GM12878 (cell line): ENCODE results near the gene ASF1B. TPM values are rescaled to one million over a fixed set of nuclear protein-coding genes. Genes with fewer than 3 reads are reported as not detected.

Source experiments
- BCL3 ChIP-seq: IDR thresholded peaks from 2 replicates; pipeline ENCODE4 v1.6.1; 2011; ENCODE audit warnings: borderline replicate concordance, low read depth, mild to moderate bottlenecking, moderate library complexity, low read length; ENCODE audit not compliant: insufficient read depth, poor library complexity, severe bottlenecking
- CHD4 ChIP-seq: fragments of 200-600 bp; sonication (generic); IDR thresholded peaks from 2 replicates; pipeline ENCODE4 v1.6.1; 2016; ENCODE audit warnings: mild to moderate bottlenecking
- E4F1 ChIP-seq: fragments of 450-650 bp; IDR thresholded peaks from 2 replicates; pipeline ENCODE4 v1.6.1; 2018; ENCODE audit warnings: borderline replicate concordance, mild to moderate bottlenecking; ENCODE audit not compliant: partially characterized antibody
- FOXK2 ChIP-seq: fragments of 450-650 bp; IDR thresholded peaks from 2 replicates; pipeline ENCODE4 v1.6.1; 2017; ENCODE audit warnings: mild to moderate bottlenecking, moderate library complexity
- GABPA ChIP-seq: IDR thresholded peaks from 2 replicates; pipeline ENCODE4 v1.6.1; 2014; ENCODE audit warnings: antibody characterized with exemption, low read depth, mild to moderate bottlenecking, inconsistent platforms
- HDAC2 ChIP-seq: fragments of 200-600 bp; sonication (generic); IDR thresholded peaks from 2 replicates; pipeline ENCODE4 v1.6.1; 2017
- KDM1A ChIP-seq: fragments of 200-600 bp; sonication (generic); IDR thresholded peaks from 2 replicates; pipeline ENCODE4 v1.6.1; 2016; ENCODE audit warnings: borderline replicate concordance
- NRF1 ChIP-seq: conservative IDR thresholded peaks from 2 replicates; pipeline ENCODE4 v1.6.1; 2011; ENCODE audit warnings: mild to moderate bottlenecking, low read depth, low read length, improper control_type of control experiment
- POLR2AphosphoS2 ChIP-seq: IDR thresholded peaks from 2 replicates; pipeline ENCODE4 v1.6.1; 2011; ENCODE audit warnings: low read depth, mild to moderate bottlenecking, low read length, improper control_type of control experiment, moderate library complexity
- POLR2AphosphoS5 ChIP-seq: IDR thresholded peaks from 2 replicates; pipeline ENCODE4 v1.6.1; 2011; ENCODE audit warnings: mild to moderate bottlenecking, low read length, inconsistent platforms
- RCOR1 ChIP-seq: conservative IDR thresholded peaks from 2 replicates; pipeline ENCODE4 v1.6.1; 2012; ENCODE audit warnings: low read depth, low read length, improper control_type of control experiment
- SIX5 ChIP-seq: IDR thresholded peaks from 2 replicates; pipeline ENCODE4 v1.6.1; 2011; ENCODE audit warnings: mild to moderate bottlenecking, low read depth, low read length, moderate library complexity; ENCODE audit not compliant: severe bottlenecking
- SMARCA5 ChIP-seq: fragments of 450-650 bp; IDR thresholded peaks from 2 replicates; pipeline ENCODE4 v1.6.1; 2017; ENCODE audit warnings: mild to moderate bottlenecking
- SREBF1 ChIP-seq: IDR thresholded peaks from 2 replicates; pipeline ENCODE4 v1.6.1; 2012; ENCODE audit warnings: mild to moderate bottlenecking, low read length
- SREBF2 ChIP-seq: IDR thresholded peaks from 2 replicates; pipeline ENCODE4 v1.6.1; 2012; ENCODE audit warnings: mild to moderate bottlenecking, low read length
- STAT1 ChIP-seq: fragments of 450-650 bp; conservative IDR thresholded peaks from 2 replicates; pipeline ENCODE4 v1.6.1; 2014; ENCODE audit warnings: antibody characterized with exemption, mild to moderate bottlenecking
- WRNIP1 ChIP-seq: IDR thresholded peaks from 2 replicates; pipeline ENCODE4 v1.6.1; 2011; ENCODE audit warnings: low read depth, low read length, improper control_type of control experiment, borderline replicate concordance
- ZBTB33 ChIP-seq: fragments of 450-650 bp; IDR thresholded peaks from 2 replicates; pipeline ENCODE4 v1.6.1; 2017; ENCODE audit warnings: mild to moderate bottlenecking
- ZSCAN29 ChIP-seq: fragments of 450-650 bp; IDR thresholded peaks from 2 replicates; pipeline ENCODE4 v1.6.1; 2017; ENCODE audit warnings: mild to moderate bottlenecking, moderate library complexity
- polyA plus RNA-seq, 11 experiments: library from polyadenylated mRNA; depleted of rRNA in 4 of 11; unstranded in 6 of 11; stranded (reverse) in 5 of 11; fragments of >200 nt; fragmentation: Nextera tagmentation in 4 of 11; fragmentation: Illumina TruSeq in 1 of 11; extraction: Ambion mirVana in 4 of 11; extraction: Trizol in 1 of 11; gene quantifications; 1 replicate in 1 of 11; 2 replicates in 10 of 11; pipeline versions ENCODE4 v1.2.1 to v1.2.3, GENCODE V29; 2011 to 2016; ENCODE audit warnings: inconsistent platforms in 2 of 11, missing spikeins in 2 of 11, low read depth in 1 of 11
- total RNA-seq, 4 experiments: library from RNA; depleted of rRNA in 3 of 4; stranded (reverse); fragments of >200 nt in 3 of 4; fragmentation: Illumina TruSeq in 1 of 4; extraction: Trizol in 1 of 4; gene quantifications; 2 replicates each; pipeline versions ENCODE4 v1.2.1 to v1.2.3, GENCODE V29; 2013 to 2021
- TF ChIP-seq, protein P1 (sequence below): fragments of 150-350 bp; IDR thresholded peaks from 2 replicates; pipeline ENCODE4 v1.6.1; 2014; ENCODE audit warnings: mild to moderate bottlenecking, low read depth, low read length
- TF ChIP-seq, protein P2 (sequence below): fragments of 450-650 bp; IDR thresholded peaks from 2 replicates; pipeline ENCODE4 v1.6.1; 2016; ENCODE audit warnings: mild to moderate bottlenecking

The ASF1B gene
- total and polyA plus RNA-seq, 10 of the 15 experiments (the other 5 are each of a cell fraction or from before 2014, with no cell fraction given): 10.4 to 217 (median 90.2) TPM

GRCh38 chr19:14118165-14119051 is 18.0 kb downstream of the ASF1B start (continued):
- no peak for TF ChIP-seq NRF1
- TF ChIP-seq KDM1A: no peak
- TF ChIP-seq, protein P1, sequence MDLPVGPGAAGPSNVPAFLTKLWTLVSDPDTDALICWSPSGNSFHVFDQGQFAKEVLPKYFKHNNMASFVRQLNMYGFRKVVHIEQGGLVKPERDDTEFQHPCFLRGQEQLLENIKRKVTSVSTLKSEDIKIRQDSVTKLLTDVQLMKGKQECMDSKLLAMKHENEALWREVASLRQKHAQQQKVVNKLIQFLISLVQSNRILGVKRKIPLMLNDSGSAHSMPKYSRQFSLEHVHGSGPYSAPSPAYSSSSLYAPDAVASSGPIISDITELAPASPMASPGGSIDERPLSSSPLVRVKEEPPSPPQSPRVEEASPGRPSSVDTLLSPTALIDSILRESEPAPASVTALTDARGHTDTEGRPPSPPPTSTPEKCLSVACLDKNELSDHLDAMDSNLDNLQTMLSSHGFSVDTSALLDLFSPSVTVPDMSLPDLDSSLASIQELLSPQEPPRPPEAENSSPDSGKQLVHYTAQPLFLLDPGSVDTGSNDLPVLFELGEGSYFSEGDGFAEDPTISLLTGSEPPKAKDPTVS: no peak
- TF ChIP-seq STAT1: no peak
- no peak for TF ChIP-seq SREBF1
- 0 out of 2 replicates have a peak, but pooled peaks have one; percentile 81 for TF ChIP-seq SMARCA5
- no peak for TF ChIP-seq CHD4
- TF ChIP-seq POLR2AphosphoS2: no peak
- TF ChIP-seq FOXK2: no peak
- TF ChIP-seq HDAC2: no peak
- TF ChIP-seq E4F1: no peak
- TF ChIP-seq POLR2AphosphoS5: no peak
- TF ChIP-seq RCOR1: no peak
- TF ChIP-seq, protein P2, sequence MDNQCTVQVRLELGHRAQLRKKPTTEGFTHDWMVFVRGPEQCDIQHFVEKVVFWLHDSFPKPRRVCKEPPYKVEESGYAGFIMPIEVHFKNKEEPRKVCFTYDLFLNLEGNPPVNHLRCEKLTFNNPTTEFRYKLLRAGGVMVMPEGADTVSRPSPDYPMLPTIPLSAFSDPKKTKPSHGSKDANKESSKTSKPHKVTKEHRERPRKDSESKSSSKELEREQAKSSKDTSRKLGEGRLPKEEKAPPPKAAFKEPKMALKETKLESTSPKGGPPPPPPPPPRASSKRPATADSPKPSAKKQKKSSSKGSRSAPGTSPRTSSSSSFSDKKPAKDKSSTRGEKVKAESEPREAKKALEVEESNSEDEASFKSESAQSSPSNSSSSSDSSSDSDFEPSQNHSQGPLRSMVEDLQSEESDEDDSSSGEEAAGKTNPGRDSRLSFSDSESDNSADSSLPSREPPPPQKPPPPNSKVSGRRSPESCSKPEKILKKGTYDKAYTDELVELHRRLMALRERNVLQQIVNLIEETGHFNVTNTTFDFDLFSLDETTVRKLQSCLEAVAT: no peak
- TF ChIP-seq SREBF2: no peak
- no peak for TF ChIP-seq ZBTB33
- no peak for TF ChIP-seq BCL3
- TF ChIP-seq GABPA: no peak
- no peak for TF ChIP-seq ZSCAN29
- no peak for TF ChIP-seq SIX5
- TF ChIP-seq WRNIP1: no peak
